ENCODE results near the gene CHD9.
"Not testable (repeated sequence)": the region's sequence is repeated elsewhere in the genome, so short reads cannot be mapped to it uniquely, and the experiment has no call there.

CHD9 gene

GRCh38 chr16:53142823-53143568, 88.2 kb downstream of the CHD9 start:
- DNase-seq: no peak

- DNase-seq: no peak
Observed at GRCh38 chr16:53147500-53148065, 92.8 kb downstream of the CHD9 start.

- no peak for DNase-seq
Observed at GRCh38 chr16:53150769-53151168, 96.0 kb downstream of the CHD9 start.

- DNase-seq: no peak
Observed at GRCh38 chr16:53152329-53152728, 97.5 kb downstream of the CHD9 start.

GRCh38 chr16:53153130-53153529, 98.3 kb downstream of the CHD9 start:
- no peak for DNase-seq

- DNase-seq: no peak
Observed at GRCh38 chr16:53154513-53154912, 99.7 kb downstream of the CHD9 start.

GRCh38 chr16:53156516-53156915, 101.7 kb downstream of the CHD9 start:
- no peak for DNase-seq

- no peak for DNase-seq
Observed at GRCh38 chr16:53159781-53160436, 105.1 kb downstream of the CHD9 start.

- no peak for DNase-seq
Observed at GRCh38 chr16:53166099-53166498, 111.3 kb downstream of the CHD9 start.

- DNase-seq: no peak
Observed at GRCh38 chr16:53168744-53169143, 114.0 kb downstream of the CHD9 start.

GRCh38 chr16:53172517-53172916, 117.7 kb downstream of the CHD9 start:
- DNase-seq: no peak

GRCh38 chr16:53175118-53175517, 120.3 kb downstream of the CHD9 start:
- no peak for DNase-seq

GRCh38 chr16:53176434-53176833, 121.6 kb downstream of the CHD9 start:
- no peak for DNase-seq

- no peak for DNase-seq
Observed at GRCh38 chr16:53183442-53183841, 128.7 kb downstream of the CHD9 start.

GRCh38 chr16:53185741-53186140, 130.9 kb downstream of the CHD9 start:
- DNase-seq: not testable (repeated sequence)

- DNase-seq: no peak
Observed at GRCh38 chr16:53187775-53188174, 133.0 kb downstream of the CHD9 start.

- DNase-seq: no peak
Observed at GRCh38 chr16:53191413-53191812, 136.6 kb downstream of the CHD9 start.

GRCh38 chr16:53198933-53199332, 144.1 kb downstream of the CHD9 start:
- no peak for DNase-seq

GRCh38 chr16:53201900-53202299, 147.1 kb downstream of the CHD9 start:
- DNase-seq: no peak

- no peak for DNase-seq
Observed at GRCh38 chr16:53202398-53202797, 147.6 kb downstream of the CHD9 start.

GRCh38 chr16:53207810-53208752, 153.3 kb downstream of the CHD9 start:
- DNase-seq: peak; percentile 95

- DNase-seq: peak; percentile 23
Observed at GRCh38 chr16:53209429-53209828, 154.6 kb downstream of the CHD9 start.

GRCh38 chr16:53209877-53210276, 155.1 kb downstream of the CHD9 start:
- no peak for DNase-seq
